ENCODE measurements around the gene RAB36.

DNA sequence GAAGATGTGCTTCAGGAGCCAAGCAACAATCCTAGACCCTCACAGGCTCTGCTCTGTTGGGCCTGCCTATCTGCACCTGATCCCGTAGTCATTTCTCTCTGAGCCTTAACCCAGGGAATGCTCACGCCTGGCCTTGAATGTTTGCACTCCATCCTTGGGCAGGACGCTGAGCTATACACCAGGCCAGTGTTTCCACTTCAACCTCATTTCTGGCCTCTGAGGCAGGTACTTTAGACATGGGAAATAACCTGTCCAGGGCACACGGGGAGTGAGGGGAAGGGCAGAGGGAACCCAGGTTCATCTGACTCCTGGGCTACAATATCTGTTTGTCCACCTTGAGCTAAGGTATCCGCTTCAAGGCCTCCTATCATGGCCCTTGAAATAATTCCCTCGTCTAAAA lies 13.3 kb upstream of the RAB36 start:
- TF ChIP-seq, protein P1, sequence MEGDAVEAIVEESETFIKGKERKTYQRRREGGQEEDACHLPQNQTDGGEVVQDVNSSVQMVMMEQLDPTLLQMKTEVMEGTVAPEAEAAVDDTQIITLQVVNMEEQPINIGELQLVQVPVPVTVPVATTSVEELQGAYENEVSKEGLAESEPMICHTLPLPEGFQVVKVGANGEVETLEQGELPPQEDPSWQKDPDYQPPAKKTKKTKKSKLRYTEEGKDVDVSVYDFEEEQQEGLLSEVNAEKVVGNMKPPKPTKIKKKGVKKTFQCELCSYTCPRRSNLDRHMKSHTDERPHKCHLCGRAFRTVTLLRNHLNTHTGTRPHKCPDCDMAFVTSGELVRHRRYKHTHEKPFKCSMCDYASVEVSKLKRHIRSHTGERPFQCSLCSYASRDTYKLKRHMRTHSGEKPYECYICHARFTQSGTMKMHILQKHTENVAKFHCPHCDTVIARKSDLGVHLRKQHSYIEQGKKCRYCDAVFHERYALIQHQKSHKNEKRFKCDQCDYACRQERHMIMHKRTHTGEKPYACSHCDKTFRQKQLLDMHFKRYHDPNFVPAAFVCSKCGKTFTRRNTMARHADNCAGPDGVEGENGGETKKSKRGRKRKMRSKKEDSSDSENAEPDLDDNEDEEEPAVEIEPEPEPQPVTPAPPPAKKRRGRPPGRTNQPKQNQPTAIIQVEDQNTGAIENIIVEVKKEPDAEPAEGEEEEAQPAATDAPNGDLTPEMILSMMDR (IDR thresholded peaks at IDR 0.05; ENCODE audit: low read depth, low read length, poor library complexity, severe bottlenecking), result no peak
- no peak for TF ChIP-seq EZH2phosphoT487 (IDR thresholded peaks at IDR 0.05; ENCODE audit: borderline replicate concordance, low read length)
